ACHN (cell line): ENCODE results near the gene RLIM.
"Not testable (repeated sequence)": the region's sequence is repeated elsewhere in the genome, so short reads cannot be mapped to it uniquely, and the experiment has no call there.

Source experiments
- DNase-seq: peaks from one replicate; pipeline ENCODE4 v3.0.0-alpha.2; 2015
- in situ Hi-C: cut with HindIII; loops from 2 replicates; pipeline ENCODE4 v1.10.0; 2017; ENCODE audit warnings: low sequenced_read_pairs, low pct_ligation_motif_present, low pct_unique_long_range_greater_than_20kb

The RLIM gene, protein sequence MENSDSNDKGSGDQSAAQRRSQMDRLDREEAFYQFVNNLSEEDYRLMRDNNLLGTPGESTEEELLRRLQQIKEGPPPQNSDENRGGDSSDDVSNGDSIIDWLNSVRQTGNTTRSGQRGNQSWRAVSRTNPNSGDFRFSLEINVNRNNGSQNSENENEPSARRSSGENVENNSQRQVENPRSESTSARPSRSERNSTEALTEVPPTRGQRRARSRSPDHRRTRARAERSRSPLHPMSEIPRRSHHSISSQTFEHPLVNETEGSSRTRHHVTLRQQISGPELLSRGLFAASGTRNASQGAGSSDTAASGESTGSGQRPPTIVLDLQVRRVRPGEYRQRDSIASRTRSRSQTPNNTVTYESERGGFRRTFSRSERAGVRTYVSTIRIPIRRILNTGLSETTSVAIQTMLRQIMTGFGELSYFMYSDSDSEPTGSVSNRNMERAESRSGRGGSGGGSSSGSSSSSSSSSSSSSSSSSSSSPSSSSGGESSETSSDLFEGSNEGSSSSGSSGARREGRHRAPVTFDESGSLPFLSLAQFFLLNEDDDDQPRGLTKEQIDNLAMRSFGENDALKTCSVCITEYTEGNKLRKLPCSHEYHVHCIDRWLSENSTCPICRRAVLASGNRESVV

DNA sequence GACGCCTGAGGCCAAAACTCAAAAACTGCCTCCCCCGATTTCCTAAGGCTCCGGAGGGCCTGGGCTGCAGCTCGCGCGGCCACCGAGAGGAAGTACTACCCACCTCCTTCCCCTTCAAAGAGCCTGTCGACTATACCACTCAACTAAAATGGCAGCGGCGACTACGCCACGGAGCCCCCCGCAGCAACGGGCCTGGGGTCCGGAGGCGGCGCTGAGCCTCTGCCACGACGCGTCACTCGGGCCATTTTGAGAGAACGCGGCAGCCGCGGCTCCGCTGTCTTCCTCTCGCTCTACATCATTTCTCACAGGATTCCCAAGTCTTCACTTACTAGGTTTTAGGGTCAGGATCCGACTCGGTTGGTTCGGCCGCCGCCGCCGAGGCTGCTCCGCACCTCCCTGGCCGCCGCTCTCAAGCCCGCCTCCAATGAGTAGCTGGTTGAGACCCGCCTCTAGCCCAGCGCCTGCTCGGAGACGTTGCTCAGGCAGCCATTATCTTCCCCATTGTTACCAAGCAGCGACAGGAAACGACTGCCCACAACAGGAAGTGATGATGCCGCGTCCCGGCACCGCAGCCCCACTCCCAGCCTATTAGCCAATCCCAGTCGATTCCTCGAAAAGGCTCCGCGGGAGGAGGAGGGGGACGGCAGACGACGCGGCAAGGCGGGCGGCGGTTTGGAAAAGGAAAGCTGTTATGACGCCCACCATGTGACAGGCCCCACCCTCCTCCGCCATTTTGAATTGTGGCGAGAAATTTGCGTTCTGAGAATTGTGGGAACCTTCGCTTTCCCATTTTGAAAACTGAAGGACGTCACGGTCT, at the start of gene RLIM:
TSS of gene RLIM (minus strand) at position 532 of the 817 bp plus-strand sequence. CDS start 18,647 bp downstream, outside the sequence.
- in situ Hi-C loops = no loop called here

GRCh38 chrX:74656079-74656745, 41.8 kb upstream of the RLIM start:
- in situ Hi-C loops = no loop called here
- DNase-seq = no peak

More for the DNA sequence above, at the start of gene RLIM:
- DNase-seq = peak; percentile 88

DNA sequence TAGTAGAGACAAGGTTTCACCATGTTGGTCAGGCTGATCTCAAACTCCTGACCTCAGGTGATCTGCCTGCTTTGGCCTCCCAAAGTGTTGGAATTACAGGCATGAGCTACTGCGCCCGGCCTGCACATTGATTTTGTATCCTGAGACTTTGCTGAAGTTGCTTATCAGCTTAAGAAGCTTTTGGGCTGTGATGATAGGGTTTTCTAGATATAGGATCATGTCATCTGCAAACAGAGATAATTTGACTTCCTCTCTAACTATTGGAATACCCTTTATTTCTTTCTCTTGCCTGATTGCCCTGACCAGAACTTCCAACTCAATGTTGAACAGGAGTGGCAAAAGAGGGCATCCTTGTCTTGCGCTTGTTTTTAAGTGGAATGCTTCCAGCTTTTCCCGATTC, 40.5 kb upstream of the RLIM start:
- in situ Hi-C loops, DNase-seq: not testable (repeated sequence)

GRCh38 chrX:74636749-74637314, 22.4 kb upstream of the RLIM start:
- no peak for DNase-seq

DNA sequence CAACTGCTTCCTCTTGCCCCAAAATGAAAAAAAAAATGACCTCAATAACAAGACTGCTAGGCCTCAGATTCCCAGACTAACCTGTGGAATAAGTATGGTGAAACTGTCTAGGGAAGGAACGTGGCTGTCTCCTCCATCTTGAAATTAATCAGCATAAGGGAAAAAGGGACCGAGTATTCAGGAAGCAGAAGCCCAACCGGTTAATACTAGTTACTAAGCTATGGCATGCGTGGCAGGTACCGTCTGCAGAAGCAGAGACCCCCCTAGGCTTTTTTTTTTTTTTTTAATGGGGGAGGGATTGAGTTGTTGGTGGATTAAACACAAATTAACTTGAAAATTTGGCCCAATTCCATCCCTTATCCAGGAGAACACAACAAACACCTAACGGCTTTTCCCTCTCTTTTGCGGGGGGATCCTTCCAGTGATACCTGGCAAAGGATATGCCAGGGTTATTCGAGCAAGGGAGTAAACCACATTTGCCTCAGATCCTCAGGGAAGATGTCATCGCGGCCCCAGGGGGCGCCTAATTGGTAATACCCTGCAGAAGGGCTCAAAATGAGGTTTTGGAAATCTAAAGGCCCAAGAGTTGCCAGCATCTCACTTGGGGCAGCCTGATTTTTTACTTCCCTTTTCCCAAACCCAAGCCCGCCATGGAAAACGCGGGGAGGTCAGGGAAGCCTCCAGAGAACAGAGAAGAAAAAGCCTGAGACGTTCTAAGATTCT, 893 bp downstream of the RLIM start:
- DNase-seq = peak; percentile 31
- in situ Hi-C loops = no loop called here

More at GRCh38 chrX:74636749-74637314, 22.4 kb upstream of the RLIM start:
- in situ Hi-C loops = no loop called here

GRCh38 chrX:74606799-74607198, 7.6 kb downstream of the RLIM start:
- in situ Hi-C loops = no loop called here
- no peak for DNase-seq

DNA sequence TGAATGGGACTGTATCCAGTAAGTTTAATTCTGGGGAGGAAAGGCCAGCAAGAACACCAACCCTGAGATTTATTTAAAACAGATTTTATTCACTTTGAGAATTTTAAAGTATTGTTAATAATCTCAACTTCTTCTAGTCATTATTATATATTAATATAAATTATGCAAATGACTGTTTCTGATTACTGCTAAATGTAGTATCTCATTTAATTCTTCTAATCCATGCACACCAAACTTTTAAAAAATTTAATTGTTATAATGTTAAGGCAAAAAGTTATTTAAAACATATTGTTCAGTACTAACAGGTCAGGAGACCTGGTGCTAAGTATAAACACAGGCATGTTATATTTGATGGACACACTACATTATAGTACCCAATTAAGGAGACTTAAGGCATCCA, 8.1 kb downstream of the RLIM start:
- in situ Hi-C loops = no loop called here

DNA sequence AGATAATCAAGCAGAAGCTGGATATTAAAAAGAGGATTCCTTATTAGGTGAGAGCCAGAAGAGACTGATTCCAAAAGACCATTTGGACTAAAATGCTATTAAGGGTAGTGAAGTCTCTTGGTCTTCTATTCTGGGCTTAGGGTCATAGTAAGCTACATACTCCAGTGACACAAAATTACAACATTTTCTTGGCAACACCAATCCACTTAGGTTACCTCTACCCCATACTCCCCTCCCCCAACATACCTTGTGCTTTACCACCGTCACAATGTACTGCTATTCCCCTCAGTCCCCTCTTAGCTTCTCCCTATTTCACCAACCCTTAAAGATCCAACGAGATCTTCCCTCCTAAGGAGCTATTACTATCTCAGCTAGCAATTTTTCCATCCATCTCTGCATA, 11.4 kb downstream of the RLIM start:
- DNase-seq = no peak
- in situ Hi-C loops = no loop called here

More for the DNA sequence above, 8.1 kb downstream of the RLIM start:
- DNase-seq = no peak

- DNase-seq = no peak
- in situ Hi-C loops = no loop called here
These were observed 12.3 kb downstream of the RLIM start for GRCh38 chrX:74602142-74602541.

- DNase-seq = no peak
- in situ Hi-C loops = no loop called here
These were observed 20.8 kb downstream of the RLIM start for GRCh38 chrX:74593593-74593992.

DNA sequence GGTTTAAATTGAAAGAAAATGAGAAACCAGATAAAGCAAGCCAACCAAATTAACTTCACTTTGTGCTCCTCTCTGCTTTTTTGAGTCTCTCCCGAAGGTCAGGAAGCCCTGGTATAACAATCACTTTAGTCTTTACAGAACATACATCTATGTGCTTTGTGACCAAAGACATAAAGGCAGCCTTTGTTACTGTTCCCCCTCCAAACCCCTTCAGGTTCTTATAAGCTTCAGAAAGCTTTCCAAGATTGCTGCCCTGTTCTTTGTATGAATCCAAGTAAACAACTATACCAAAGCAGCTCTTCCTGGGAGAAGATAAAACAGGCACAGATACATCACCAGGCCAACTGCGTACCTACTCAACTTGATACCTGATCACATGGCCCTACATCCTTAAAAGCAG, 28.7 kb downstream of the RLIM start:
- in situ Hi-C loops = no loop called here
- no peak for DNase-seq

DNA sequence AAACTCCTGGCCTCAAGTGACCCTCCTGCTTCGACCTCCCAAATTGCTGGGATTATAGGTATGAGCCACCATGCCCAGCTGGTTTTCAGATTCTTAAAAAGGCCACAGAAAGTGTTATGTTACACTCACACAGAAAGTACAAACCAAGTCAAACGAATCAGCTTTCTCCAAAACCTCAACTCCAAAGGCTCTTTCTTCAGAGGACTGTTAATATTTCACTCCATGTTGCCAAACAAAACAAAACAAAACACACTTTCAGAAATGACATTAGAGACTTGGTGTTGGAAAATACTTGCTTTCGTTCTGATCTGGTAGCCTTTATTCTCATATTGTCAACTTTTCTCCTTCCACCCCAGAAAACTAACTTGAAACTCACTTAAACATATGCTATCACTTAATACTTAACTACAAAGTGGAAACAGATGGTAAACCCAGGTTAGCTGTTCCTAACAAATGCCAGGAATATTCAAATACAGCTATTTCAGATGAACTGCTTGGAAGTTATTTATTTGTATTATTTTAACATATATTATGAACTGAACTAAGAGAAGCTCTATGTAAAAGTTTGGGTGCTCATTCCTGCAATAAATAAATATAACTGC, 34.7 kb downstream of the RLIM start:
- in situ Hi-C loops = no loop called here
- DNase-seq = no peak

- no peak for DNase-seq
- in situ Hi-C loops = no loop called here
These were observed 36.3 kb downstream of the RLIM start for GRCh38 chrX:74578137-74578536.

DNA sequence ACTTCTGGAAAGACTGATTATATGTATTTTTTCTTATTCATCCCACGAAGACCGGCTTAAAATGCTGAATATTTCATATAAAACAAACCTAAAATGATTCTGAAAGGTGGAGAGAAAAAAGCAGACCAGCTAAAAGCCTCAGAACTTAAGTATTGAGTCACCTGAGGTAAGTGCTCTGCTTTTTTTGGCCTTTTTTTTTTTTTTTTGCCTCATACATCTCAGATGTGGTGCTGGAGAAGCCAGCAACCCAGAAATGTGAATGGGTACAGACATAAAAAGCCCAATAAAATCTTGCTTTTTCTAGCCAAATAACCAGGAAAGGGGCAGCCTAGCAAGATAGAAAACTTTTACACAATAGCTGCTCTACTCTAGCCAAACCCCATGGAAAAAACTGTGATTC, 57.0 kb downstream of the RLIM start:
- DNase-seq = no peak
- in situ Hi-C loops = no loop called here

DNA sequence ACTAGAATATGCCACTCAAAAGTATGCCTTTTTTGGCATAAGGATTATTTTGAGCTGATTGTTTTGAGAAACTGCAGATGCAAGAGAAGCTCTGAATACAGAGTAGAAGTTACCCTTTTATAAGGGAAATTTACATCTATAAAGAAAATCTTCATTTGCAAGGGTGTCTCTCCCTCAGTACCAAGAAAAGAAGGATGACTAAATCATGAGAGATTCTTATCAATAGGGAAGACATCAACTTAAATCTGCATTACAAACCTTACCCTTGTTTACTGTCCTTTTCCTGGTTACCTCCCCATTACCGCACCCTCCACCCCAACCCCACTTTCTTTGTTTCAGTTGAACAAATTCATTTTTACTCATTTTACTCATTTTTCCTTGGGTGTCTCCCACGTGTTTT, 62.5 kb downstream of the RLIM start:
- in situ Hi-C loops = no loop called here
- DNase-seq = no peak

GRCh38 chrX:74550295-74550802, 64.1 kb downstream of the RLIM start:
- peak; percentile 53 for DNase-seq
- in situ Hi-C loops = no loop called here

DNA sequence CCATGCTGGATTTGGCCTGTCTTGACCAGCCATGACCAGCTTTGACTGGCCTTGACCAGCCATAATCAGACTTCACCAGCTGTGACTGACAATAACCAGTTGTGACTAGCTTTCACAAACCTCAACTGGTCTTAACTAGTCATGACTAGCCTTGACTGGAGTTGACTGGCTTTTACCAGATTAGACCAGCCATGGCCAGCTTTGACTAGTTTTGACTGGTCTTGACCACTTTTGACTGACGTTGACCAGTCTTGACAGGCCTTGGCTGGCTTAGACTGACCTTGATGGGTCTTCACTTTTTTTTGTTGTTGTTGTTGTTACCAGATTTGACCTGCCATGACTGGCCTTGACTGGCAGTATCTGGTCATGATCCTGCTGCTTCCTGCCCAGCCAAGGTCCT, 67.4 kb downstream of the RLIM start:
- DNase-seq = no peak
- in situ Hi-C loops = no loop called here
